Measurements from ENCODE around the gene IGSF9B.

The IGSF9B gene

DNA sequence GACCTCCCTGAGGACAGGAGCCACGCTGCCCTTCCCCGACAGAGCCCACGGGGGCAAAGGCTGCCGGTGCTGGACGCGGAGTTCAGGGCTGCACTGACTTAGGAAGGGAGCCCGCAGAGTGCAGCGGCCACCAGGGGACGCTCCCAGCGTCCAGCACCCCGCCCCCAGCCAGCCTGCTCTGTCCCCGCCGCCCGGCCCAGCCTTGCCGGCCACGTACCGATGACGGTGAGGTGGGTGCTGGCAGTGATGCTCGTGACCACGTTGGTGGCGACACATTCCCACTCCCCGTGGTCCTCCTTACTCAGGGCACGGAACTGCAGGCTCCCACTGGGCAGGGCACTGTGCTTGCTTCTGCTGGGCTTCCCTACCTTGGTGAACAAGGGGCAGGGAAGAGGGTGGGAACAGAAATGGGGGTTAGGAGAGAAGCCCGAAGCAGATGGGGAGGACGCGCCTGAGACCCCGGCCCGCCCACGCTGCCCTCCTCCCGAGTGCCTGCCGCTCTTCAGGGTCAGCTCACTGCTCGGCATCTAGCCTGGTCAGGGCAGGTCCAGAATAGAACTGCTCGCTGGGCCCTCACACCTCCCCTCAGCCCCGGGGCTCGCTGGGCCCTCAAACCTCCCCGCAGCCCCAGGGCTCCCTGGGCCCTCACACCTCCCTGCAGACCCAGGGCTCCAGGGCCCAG is 25.9 kb downstream of the IGSF9B start:
- no peak for ATAC-seq
- no peak for TF ChIP-seq ZFP30 (CRISPR knock-in tag; IDR thresholded peaks at IDR 0.05)
- no peak for TF ChIP-seq PPARA (CRISPR knock-in tag; IDR thresholded peaks at IDR 0.05; ENCODE audit: borderline replicate concordance)
- TF ChIP-seq ESRRG (CRISPR knock-in tag; IDR thresholded peaks at IDR 0.05): no peak
- no peak for TF ChIP-seq ZC3H10 (CRISPR knock-in tag; IDR thresholded peaks at IDR 0.05)
- TF ChIP-seq, protein P1, sequence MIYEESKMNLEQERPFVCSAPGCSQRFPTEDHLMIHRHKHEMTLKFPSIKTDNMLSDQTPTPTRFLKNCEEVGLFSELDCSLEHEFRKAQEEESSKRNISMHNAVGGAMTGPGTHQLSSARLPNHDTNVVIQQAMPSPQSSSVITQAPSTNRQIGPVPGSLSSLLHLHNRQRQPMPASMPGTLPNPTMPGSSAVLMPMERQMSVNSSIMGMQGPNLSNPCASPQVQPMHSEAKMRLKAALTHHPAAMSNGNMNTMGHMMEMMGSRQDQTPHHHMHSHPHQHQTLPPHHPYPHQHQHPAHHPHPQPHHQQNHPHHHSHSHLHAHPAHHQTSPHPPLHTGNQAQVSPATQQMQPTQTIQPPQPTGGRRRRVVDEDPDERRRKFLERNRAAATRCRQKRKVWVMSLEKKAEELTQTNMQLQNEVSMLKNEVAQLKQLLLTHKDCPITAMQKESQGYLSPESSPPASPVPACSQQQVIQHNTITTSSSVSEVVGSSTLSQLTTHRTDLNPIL (CRISPR knock-in tag; IDR thresholded peaks at IDR 0.05; ENCODE audit: low read depth): no peak
- no peak for TF ChIP-seq OSR1 (CRISPR knock-in tag; IDR thresholded peaks at IDR 0.05)
- TF ChIP-seq ISL1 (CRISPR knock-in tag; IDR thresholded peaks at IDR 0.05): no peak
- no peak for TF ChIP-seq ZFP3 (CRISPR knock-in tag; IDR thresholded peaks at IDR 0.05)
- TF ChIP-seq PATZ1 (CRISPR knock-in tag; IDR thresholded peaks at IDR 0.05; ENCODE audit: borderline replicate concordance): no peak
- TF ChIP-seq GLIS3 (CRISPR knock-in tag; IDR thresholded peaks at IDR 0.05): no peak
- TF ChIP-seq BACH2 (CRISPR knock-in tag; IDR thresholded peaks at IDR 0.05; ENCODE audit: borderline replicate concordance): no peak
- TF ChIP-seq RARB (CRISPR knock-in tag; IDR thresholded peaks at IDR 0.05): no peak
- no peak for TF ChIP-seq TOX (CRISPR knock-in tag; IDR thresholded peaks at IDR 0.05; ENCODE audit: borderline replicate concordance)
- no peak for TF ChIP-seq ZNF70 (CRISPR knock-in tag; IDR thresholded peaks at IDR 0.05)
- no peak for TF ChIP-seq TCF4 (CRISPR knock-in tag; IDR thresholded peaks at IDR 0.05; ENCODE audit: borderline replicate concordance)
- TF ChIP-seq CSDC2 (CRISPR knock-in tag; IDR thresholded peaks at IDR 0.05): no peak
- TF ChIP-seq POU6F1 (CRISPR knock-in tag; IDR thresholded peaks at IDR 0.05; ENCODE audit: borderline replicate concordance, low read depth): no peak

GRCh38 chr11:133930053-133930766 is 26.6 kb downstream of the IGSF9B start:
- TF ChIP-seq ZFP30 (CRISPR knock-in tag; IDR thresholded peaks at IDR 0.05): no peak
- no peak for TF ChIP-seq PATZ1 (CRISPR knock-in tag; IDR thresholded peaks at IDR 0.05; ENCODE audit: borderline replicate concordance)
- TF ChIP-seq ZC3H10 (CRISPR knock-in tag; IDR thresholded peaks at IDR 0.05): no peak
- TF ChIP-seq SNAI2 (CRISPR knock-in tag; IDR thresholded peaks at IDR 0.05): no peak
- TF ChIP-seq ESRRG (CRISPR knock-in tag; IDR thresholded peaks at IDR 0.05): no peak
- no peak for TF ChIP-seq ZNF70 (CRISPR knock-in tag; IDR thresholded peaks at IDR 0.05)
- no peak for TF ChIP-seq ZNF8 (CRISPR knock-in tag; IDR thresholded peaks at IDR 0.05)
- no peak for TF ChIP-seq ZNF565 (CRISPR knock-in tag; conservative IDR thresholded peaks at IDR 0.05; ENCODE audit: low read depth)
- no peak for TF ChIP-seq ISL1 (CRISPR knock-in tag; IDR thresholded peaks at IDR 0.05)
- TF ChIP-seq TSHZ2 (CRISPR knock-in tag; IDR thresholded peaks at IDR 0.05): no peak
- TF ChIP-seq, protein P1 (CRISPR knock-in tag; IDR thresholded peaks at IDR 0.05; ENCODE audit: low read depth): no peak
- TF ChIP-seq TCF4 (CRISPR knock-in tag; IDR thresholded peaks at IDR 0.05; ENCODE audit: borderline replicate concordance): no peak
- no peak for TF ChIP-seq BACH2 (CRISPR knock-in tag; IDR thresholded peaks at IDR 0.05; ENCODE audit: borderline replicate concordance)
- TF ChIP-seq ARNTL (CRISPR knock-in tag; IDR thresholded peaks at IDR 0.05; ENCODE audit: borderline replicate concordance, low read depth): no peak
- no peak for TF ChIP-seq ZFP3 (CRISPR knock-in tag; IDR thresholded peaks at IDR 0.05)
- TF ChIP-seq OSR1 (CRISPR knock-in tag; IDR thresholded peaks at IDR 0.05): no peak
- TF ChIP-seq POU6F1 (CRISPR knock-in tag; IDR thresholded peaks at IDR 0.05; ENCODE audit: borderline replicate concordance, low read depth): no peak
- TF ChIP-seq, protein P2, sequence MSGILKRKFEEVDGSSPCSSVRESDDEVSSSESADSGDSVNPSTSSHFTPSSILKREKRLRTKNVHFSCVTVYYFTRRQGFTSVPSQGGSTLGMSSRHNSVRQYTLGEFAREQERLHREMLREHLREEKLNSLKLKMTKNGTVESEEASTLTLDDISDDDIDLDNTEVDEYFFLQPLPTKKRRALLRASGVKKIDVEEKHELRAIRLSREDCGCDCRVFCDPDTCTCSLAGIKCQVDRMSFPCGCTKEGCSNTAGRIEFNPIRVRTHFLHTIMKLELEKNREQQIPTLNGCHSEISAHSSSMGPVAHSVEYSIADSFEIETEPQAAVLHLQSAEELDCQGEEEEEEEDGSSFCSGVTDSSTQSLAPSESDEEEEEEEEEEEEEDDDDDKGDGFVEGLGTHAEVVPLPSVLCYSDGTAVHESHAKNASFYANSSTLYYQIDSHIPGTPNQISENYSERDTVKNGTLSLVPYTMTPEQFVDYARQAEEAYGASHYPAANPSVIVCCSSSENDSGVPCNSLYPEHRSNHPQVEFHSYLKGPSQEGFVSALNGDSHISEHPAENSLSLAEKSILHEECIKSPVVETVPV (CRISPR knock-in tag; IDR thresholded peaks at IDR 0.05): no peak
- no peak for TF ChIP-seq RARB (CRISPR knock-in tag; IDR thresholded peaks at IDR 0.05)
- ATAC-seq: no peak
